ENCODE results near the gene CDR2. TPM values are rescaled to one million over a fixed set of nuclear protein-coding genes. Genes with fewer than 3 reads are reported as not detected.
A peak's percentile ranks its signal among the peaks of the same experiment; 100 is the strongest.

CDR2 gene
- total and polyA plus RNA-seq, 4 donors = 26.4 to 37.9 (median 31.3) TPM

GRCh38 chr16:22296225-22297113 is 78.0 kb downstream of the CDR2 start:
- intact Hi-C loops (cut with DNase I) = loop anchor here (1.0 to 2.0 kb wide), 4 partner anchors 101 to 296 kb away; partner anchors contain the start of genes MOSMO (in 1 of the 2) and PDZD9 (in 1 of the 2)
- Histone ChIP-seq H3K4me1 (ENCODE audit: control insufficient read depth in 1 of 2, insufficient read depth in 2 of 2, low read length in 2 of 2) (no peaks in the 10 kb centered on the region), H3K27ac (ENCODE audit: low read depth in 1 of 2, low read length in 2 of 2) (no peak overlapping the region), H3K27me3 (ENCODE audit: control insufficient read depth in 1 of 2, insufficient read depth in 2 of 2, low read length in 1 of 2) (no peaks in the 10 kb centered on the region), H3K36me3 (ENCODE audit: control insufficient read depth in 1 of 2, insufficient read depth in 2 of 2, low read length in 1 of 2) (no peaks in the 10 kb centered on the region), H3K9me3 (ENCODE audit: control insufficient read depth, low read length) (no peaks in the 10 kb centered on the region), H3K4me3 (ENCODE audit: low read length in 2 of 2) (peak overlapping the region; percentile 68 to 74)
- DNase-seq (no peak), ATAC-seq (ENCODE audit: low FRiP score) (no peak)
- 4 to 5% methylated on average over 17 of the region's 17 CpGs for WGBS, 2 donors

Other genes starting within 250 kb of the CDR2 start
- gene SDR42E2, start 212.1 kb downstream of the CDR2 start, total RNA-seq = not detected
- under 1 TPM in 1 of 2 donors, not detected in 1; 0.10 TPM for gene SDR42E2, start 212.1 kb downstream of the CDR2 start, polyA plus RNA-seq
- 10 to 100 TPM; 40.6 to 56.3 TPM for gene EEF2K, start 168.3 kb downstream of the CDR2 start, total RNA-seq
- 10 to 100 TPM in 1 of 2 donors, 1 to 10 TPM in 1; 9.3 to 12.1 TPM for gene EEF2K, start 168.3 kb downstream of the CDR2 start, polyA plus RNA-seq
- gene POLR3E, start 77.2 kb downstream of the CDR2 start, total RNA-seq = 10 to 100 TPM; 35.8 to 36.7 TPM
- 10 to 100 TPM; 13.1 to 25.3 TPM for gene POLR3E, start 77.2 kb downstream of the CDR2 start, polyA plus RNA-seq
- gene NPIPB5, start 136.3 kb upstream of the CDR2 start, total RNA-seq = 100 to 1,000 TPM; 352 to 441 TPM
- gene NPIPB5, start 136.3 kb upstream of the CDR2 start, polyA plus RNA-seq = 10 to 100 TPM; 11.5 to 94.3 TPM

Measured in aorta (tissue), 5 donors.